ENCODE measurements around the gene PCDH9. TPM values are rescaled to one million over a fixed set of nuclear protein-coding genes. Genes with fewer than 3 reads are reported as not detected.

The PCDH9 gene
- total and polyA plus RNA-seq, 2 of the 13 experiments (the other 11 are each of a cell fraction or from before 2014, with no cell fraction given) = 0.09 TPM; not detected in 1

DNA sequence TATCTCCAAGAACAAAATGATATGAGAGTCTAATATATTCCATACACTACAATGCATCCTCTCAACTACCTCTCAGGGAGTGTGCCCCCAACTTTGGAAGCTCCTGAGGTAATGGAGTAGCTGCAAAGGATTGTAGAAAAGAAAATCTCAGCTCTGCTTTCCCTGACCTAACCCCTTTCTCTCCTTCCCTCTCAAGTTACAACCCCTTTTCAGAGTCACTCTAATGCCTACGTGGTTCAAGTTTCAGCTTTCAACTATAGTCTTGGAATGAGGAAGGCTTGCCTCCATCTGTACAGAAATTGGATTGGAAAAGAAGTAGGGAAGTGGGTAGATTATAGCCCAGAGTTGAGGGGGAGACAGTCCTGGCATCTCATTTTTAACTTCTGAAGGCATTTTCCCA, 256.0 kb downstream of the PCDH9 start (continued):
- TF ChIP-seq ZNF451 (CRISPR knock-in tag; IDR thresholded peaks at IDR 0.05) = no peak
- TF ChIP-seq, protein P1, sequence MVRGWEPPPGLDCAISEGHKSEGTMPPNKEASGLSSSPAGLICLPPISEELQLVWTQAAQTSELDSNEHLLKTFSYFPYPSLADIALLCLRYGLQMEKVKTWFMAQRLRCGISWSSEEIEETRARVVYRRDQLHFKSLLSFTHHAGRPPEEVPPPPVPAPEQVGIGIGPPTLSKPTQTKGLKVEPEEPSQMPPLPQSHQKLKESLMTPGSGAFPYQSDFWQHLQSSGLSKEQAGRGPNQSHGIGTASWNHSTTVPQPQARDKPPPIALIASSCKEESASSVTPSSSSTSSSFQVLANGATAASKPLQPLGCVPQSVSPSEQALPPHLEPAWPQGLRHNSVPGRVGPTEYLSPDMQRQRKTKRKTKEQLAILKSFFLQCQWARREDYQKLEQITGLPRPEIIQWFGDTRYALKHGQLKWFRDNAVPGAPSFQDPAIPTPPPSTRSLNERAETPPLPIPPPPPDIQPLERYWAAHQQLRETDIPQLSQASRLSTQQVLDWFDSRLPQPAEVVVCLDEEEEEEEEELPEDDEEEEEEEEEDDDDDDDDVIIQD (CRISPR knock-in tag; IDR thresholded peaks at IDR 0.05; ENCODE audit: low read depth) = no peak

DNA sequence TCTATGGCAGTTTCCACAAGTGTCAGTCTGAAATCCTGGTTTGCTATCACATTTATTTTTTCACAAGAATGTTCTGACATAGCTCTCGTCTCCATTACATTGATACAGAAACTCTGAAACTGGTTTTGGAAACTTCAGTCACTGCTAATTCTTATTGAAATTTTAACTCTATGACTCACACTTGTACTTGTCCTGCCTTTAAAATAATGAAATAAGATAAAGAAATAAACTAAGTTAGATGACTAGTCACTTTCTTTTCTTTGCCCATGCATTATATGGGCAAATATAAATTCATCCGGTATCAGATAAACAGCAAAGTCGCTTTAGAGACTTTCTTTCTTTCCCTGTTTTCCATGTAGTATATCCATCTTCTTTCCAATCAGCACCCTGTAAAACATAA, 257.5 kb downstream of the PCDH9 start:
- H3K4me2 ChIP-seq (ENCODE audit: low read depth, low read length) = no peak overlapping the region
- ATAC-seq (no peak), DNase-seq (ENCODE audit: low spot score) (no peak), FAIRE-seq (no peak)
- H3K27me3 ChIP-seq (ENCODE audit: control insufficient read depth in 1 of 2, insufficient read depth in 2 of 2, low read length in 2 of 2) = no peaks in the 10 kb centered on the region
- no peak for TF ChIP-seq PAWR (CRISPR knock-in tag; IDR thresholded peaks at IDR 0.05; ENCODE audit: borderline replicate concordance)
- TF ChIP-seq CREM (IDR thresholded peaks at IDR 0.05) = no peak
- TF ChIP-seq CREM (CRISPR knock-in tag; IDR thresholded peaks at IDR 0.05) = no peak
- H3K4me1 ChIP-seq (ENCODE audit: insufficient read depth, low read length) = no peaks in the 10 kb centered on the region
- 12% methylated on average over 3 of the region's 3 CpGs for WGBS (ENCODE audit: low lambda C conversion rate)
- no peak overlapping the region for H3K4me3 ChIP-seq (replicated peaks in 1 of 3; ENCODE audit: insufficient read depth in 1 of 3, low read depth in 2 of 3, low read length in 3 of 3)
- in situ Hi-C loops (cut with HindIII; ENCODE audit: extremely low pct_ligation_motif_present, low pct_unique_long_range_greater_than_20kb) (no loop called here), intact Hi-C loops (cut with micrococcal nuclease; ENCODE audit: unreplicated experiment) (no loop called here)
- no peaks in the 10 kb centered on the region for H3K9me3 ChIP-seq (ENCODE audit: low read length)
- BruUV-seq (replicated peaks) = no TSS peak
- ChIA-PET CTCF (ENCODE audit: low intra/inter-chr PET ratio, low total read pairs) (no interaction called here), POLR2A (no interaction called here)
- no peaks in the 10 kb centered on the region for H3K36me3 ChIP-seq (replicated peaks in 1 of 2; ENCODE audit: control insufficient read depth in 1 of 2, insufficient read depth in 2 of 2, low read length in 2 of 2)
- no peak overlapping the region for H2AFZ ChIP-seq (ENCODE audit: low read length)
- no peaks in the 10 kb centered on the region for H3K79me2 ChIP-seq (ENCODE audit: insufficient read depth, low read length)
- H4K20me1 ChIP-seq (ENCODE audit: insufficient read depth, low read length) = no peaks in the 10 kb centered on the region
- H3K27ac ChIP-seq (ENCODE audit: extremely low read length, insufficient read depth, low read length) = no peak overlapping the region
- no peak overlapping the region for H3K9ac ChIP-seq (ENCODE audit: insufficient read depth, low read depth, low read length)

DNA sequence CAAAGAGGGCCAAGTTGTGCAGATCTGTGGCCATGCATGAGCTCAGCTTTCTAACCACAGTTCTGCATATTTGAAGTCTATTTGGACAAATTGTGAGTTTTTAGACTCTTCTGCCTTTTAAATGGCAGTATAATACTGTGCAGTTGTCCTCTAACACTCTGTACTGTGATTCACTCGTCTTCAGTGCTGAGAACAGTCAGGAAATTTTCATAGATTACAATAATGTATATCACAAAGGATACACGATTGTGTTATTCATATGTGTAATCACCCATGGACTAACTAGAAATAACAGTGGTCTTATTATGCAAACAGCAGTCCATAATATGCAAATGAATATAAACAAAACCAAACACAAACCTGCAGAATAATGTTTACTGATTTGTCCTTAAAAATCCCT, 259.1 kb downstream of the PCDH9 start:
- no peak overlapping the region for H3K4me3 ChIP-seq (replicated peaks in 1 of 3; ENCODE audit: insufficient read depth in 1 of 3, low read depth in 2 of 3, low read length in 3 of 3)
- H2AFZ ChIP-seq (ENCODE audit: low read length) = no peak overlapping the region
- H3K9me3 ChIP-seq (ENCODE audit: low read length) = no peaks in the 10 kb centered on the region
- ChIA-PET POLR2A (no interaction called here), CTCF (ENCODE audit: low intra/inter-chr PET ratio, low total read pairs) (no interaction called here)
- DNase-seq (ENCODE audit: low spot score) (no peak), ATAC-seq (no peak), FAIRE-seq (no peak)
- H3K4me1 ChIP-seq (ENCODE audit: insufficient read depth, low read length) = no peaks in the 10 kb centered on the region
- 6% methylated on average over 2 of the region's 2 CpGs for WGBS (ENCODE audit: low lambda C conversion rate)
- no peak overlapping the region for H3K4me2 ChIP-seq (ENCODE audit: low read depth, low read length)
- H3K79me2 ChIP-seq (ENCODE audit: insufficient read depth, low read length) = no peaks in the 10 kb centered on the region
- H3K27me3 ChIP-seq (ENCODE audit: control insufficient read depth in 1 of 2, insufficient read depth in 2 of 2, low read length in 2 of 2) = no peaks in the 10 kb centered on the region
- BruUV-seq (replicated peaks) = no TSS peak
- H3K27ac ChIP-seq (ENCODE audit: extremely low read length, insufficient read depth, low read length) = no peak overlapping the region
- no peak overlapping the region for H3K9ac ChIP-seq (ENCODE audit: insufficient read depth, low read depth, low read length)
- no peaks in the 10 kb centered on the region for H4K20me1 ChIP-seq (ENCODE audit: insufficient read depth, low read length)
- no peaks in the 10 kb centered on the region for H3K36me3 ChIP-seq (replicated peaks in 1 of 2; ENCODE audit: control insufficient read depth in 1 of 2, insufficient read depth in 2 of 2, low read length in 2 of 2)
- intact Hi-C loops (cut with micrococcal nuclease; ENCODE audit: unreplicated experiment) (no loop called here), in situ Hi-C loops (cut with HindIII; ENCODE audit: extremely low pct_ligation_motif_present, low pct_unique_long_range_greater_than_20kb) (no loop called here)
- no peak for TF ChIP-seq ZNF484 (CRISPR knock-in tag; IDR thresholded peaks at IDR 0.05; ENCODE audit: borderline replicate concordance, low read depth)
- TF ChIP-seq, protein P2, sequence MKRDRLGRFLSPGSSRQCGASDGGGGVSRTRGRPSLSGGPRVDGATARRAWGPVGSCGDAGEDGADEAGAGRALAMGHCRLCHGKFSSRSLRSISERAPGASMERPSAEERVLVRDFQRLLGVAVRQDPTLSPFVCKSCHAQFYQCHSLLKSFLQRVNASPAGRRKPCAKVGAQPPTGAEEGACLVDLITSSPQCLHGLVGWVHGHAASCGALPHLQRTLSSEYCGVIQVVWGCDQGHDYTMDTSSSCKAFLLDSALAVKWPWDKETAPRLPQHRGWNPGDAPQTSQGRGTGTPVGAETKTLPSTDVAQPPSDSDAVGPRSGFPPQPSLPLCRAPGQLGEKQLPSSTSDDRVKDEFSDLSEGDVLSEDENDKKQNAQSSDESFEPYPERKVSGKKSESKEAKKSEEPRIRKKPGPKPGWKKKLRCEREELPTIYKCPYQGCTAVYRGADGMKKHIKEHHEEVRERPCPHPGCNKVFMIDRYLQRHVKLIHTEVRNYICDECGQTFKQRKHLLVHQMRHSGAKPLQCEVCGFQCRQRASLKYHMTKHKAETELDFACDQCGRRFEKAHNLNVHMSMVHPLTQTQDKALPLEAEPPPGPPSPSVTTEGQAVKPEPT (CRISPR knock-in tag; IDR thresholded peaks at IDR 0.05; ENCODE audit: low read depth) = no peak
- TF ChIP-seq, protein P3, sequence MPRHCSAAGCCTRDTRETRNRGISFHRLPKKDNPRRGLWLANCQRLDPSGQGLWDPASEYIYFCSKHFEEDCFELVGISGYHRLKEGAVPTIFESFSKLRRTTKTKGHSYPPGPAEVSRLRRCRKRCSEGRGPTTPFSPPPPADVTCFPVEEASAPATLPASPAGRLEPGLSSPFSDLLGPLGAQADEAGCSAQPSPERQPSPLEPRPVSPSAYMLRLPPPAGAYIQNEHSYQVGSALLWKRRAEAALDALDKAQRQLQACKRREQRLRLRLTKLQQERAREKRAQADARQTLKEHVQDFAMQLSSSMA (CRISPR knock-in tag; IDR thresholded peaks at IDR 0.05) = no peak
- no peak for TF ChIP-seq ZFP36L2 (CRISPR knock-in tag; IDR thresholded peaks at IDR 0.05)
- no peak for TF ChIP-seq RFXANK (CRISPR knock-in tag; IDR thresholded peaks at IDR 0.05)
- TF ChIP-seq ZNF451 (CRISPR knock-in tag; IDR thresholded peaks at IDR 0.05) = no peak
- no peak for TF ChIP-seq POLR2G (IDR thresholded peaks at IDR 0.05; ENCODE audit: low read depth, low read length)
- TF ChIP-seq ZNF567 (CRISPR knock-in tag; IDR thresholded peaks at IDR 0.05; ENCODE audit: borderline replicate concordance) = no peak
- TF ChIP-seq CREB1 (IDR thresholded peaks at IDR 0.05) = no peak
- TF ChIP-seq CREB1 (CRISPR knock-in tag; IDR thresholded peaks at IDR 0.05) = no peak
- TF ChIP-seq GZF1 (CRISPR knock-in tag; IDR thresholded peaks at IDR 0.05) = no peak
- TF ChIP-seq NKX3-1 (CRISPR knock-in tag; IDR thresholded peaks at IDR 0.05) = no peak
